Tibial artery (tissue), 4 donors: Measurements from ENCODE around the gene LYPLAL1.

Experiments used
- DNase-seq, 2 donors: peaks; one replicate each; pipeline ENCODE4 v3.0.0-alpha.2; 2019
- H3K27ac ChIP-seq, 2 donors: fragments of 200-600 bp; sonication (generic) in 1 of 2; 1 replicate in 1 of 2; 2 replicates in 1 of 2; pipeline ENCODE4 v1.5.1; 2018 to 2019; ENCODE audit warnings: mild to moderate bottlenecking in 1 of 2
- H3K27me3 ChIP-seq, 2 donors: fragments of 200-600 bp; sonication (generic) in 1 of 2; one replicate each; pipeline versions ENCODE4 v1.5.1 to v1.6.0; 2016 to 2019
- H3K36me3 ChIP-seq, 3 donors: fragments of 200-600 bp; sonication (generic) in 2 of 3; one replicate each; pipeline ENCODE4 v1.5.1; 2016 to 2019; ENCODE audit warnings: mild to moderate bottlenecking in 2 of 3
- H3K4me1 ChIP-seq, 4 donors: fragments of 200-600 bp; sonication (generic) in 2 of 4; 1 replicate in 3 of 4; 2 replicates in 1 of 4; pipeline ENCODE4 v1.5.1; 2016 to 2019
- H3K4me3 ChIP-seq, 2 donors: fragments of 200-600 bp; sonication (generic) in 1 of 2; 1 replicate in 1 of 2; 2 replicates in 1 of 2; pipeline ENCODE4 v1.5.1; 2018 to 2019; ENCODE audit warnings: mild to moderate bottlenecking in 2 of 2
- H3K9me3 ChIP-seq, 3 donors: fragments of 200-600 bp; sonication (generic) in 1 of 3; one replicate each; pipeline ENCODE4 v1.5.1; 2016 to 2019
- CTCF ChIP-seq, 2 experiments: fragments of 200-600 bp in 1 of 2; fragments of 450-650 bp in 1 of 2; IDR thresholded peaks; one replicate each; pipeline ENCODE4 v1.5.1; 2017 to 2019; ENCODE audit warnings: antibody characterized with exemption in 2 of 2, mild to moderate bottlenecking in 1 of 2, moderate library complexity in 1 of 2
- intact Hi-C: fragments of 100-400 bp; cut with DNase I; formaldehyde crosslinking; loops from one replicate; pipeline ENCODE4 v1.15.0; 2023; ENCODE audit warnings: low total_unique reads

The LYPLAL1 gene

GRCh38 chr1:219144658-219145315 is 28.9 kb upstream of the LYPLAL1 start:
- H3K27me3 ChIP-seq: no peaks in the 10 kb centered on the region
- no peak for TF ChIP-seq CTCF (IDR thresholded peaks at IDR 0.05)
- H3K36me3 ChIP-seq: no peaks in the 10 kb centered on the region
- H3K9me3 ChIP-seq: no peaks in the 10 kb centered on the region
- H3K4me3 ChIP-seq: no peak overlapping the region
- no peak for DNase-seq
- intact Hi-C loops: no loop called here
- H3K27ac ChIP-seq: no peak overlapping the region
- no peaks in the 10 kb centered on the region for H3K4me1 ChIP-seq

GRCh38 chr1:219147571-219148019 is 26.1 kb upstream of the LYPLAL1 start:
- H3K9me3 ChIP-seq: no peaks in the 10 kb centered on the region
- no peaks in the 10 kb centered on the region for H3K4me1 ChIP-seq
- DNase-seq: no peak
- no peak overlapping the region for H3K4me3 ChIP-seq
- TF ChIP-seq CTCF (IDR thresholded peaks at IDR 0.05): no peak
- no peaks in the 10 kb centered on the region for H3K36me3 ChIP-seq
- no peak overlapping the region for H3K27ac ChIP-seq
- intact Hi-C loops: no loop called here
- H3K27me3 ChIP-seq: no peaks in the 10 kb centered on the region

GRCh38 chr1:219149009-219149577 is 24.6 kb upstream of the LYPLAL1 start:
- no peak for TF ChIP-seq CTCF (IDR thresholded peaks at IDR 0.05)
- intact Hi-C loops: no loop called here
- no peaks in the 10 kb centered on the region for H3K4me1 ChIP-seq
- H3K27me3 ChIP-seq: no peaks in the 10 kb centered on the region
- H3K27ac ChIP-seq: no peak overlapping the region
- DNase-seq: no peak
- no peak overlapping the region for H3K4me3 ChIP-seq
- no peaks in the 10 kb centered on the region for H3K9me3 ChIP-seq
- no peaks in the 10 kb centered on the region for H3K36me3 ChIP-seq

GRCh38 chr1:219149953-219150352 is 23.7 kb upstream of the LYPLAL1 start:
- Histone ChIP-seq H3K27ac (no peak overlapping the region), H3K9me3 (no peaks in the 10 kb centered on the region)
- intact Hi-C loops: no loop called here

GRCh38 chr1:219150913-219151312 is 22.8 kb upstream of the LYPLAL1 start:
- no peaks in the 10 kb centered on the region for H3K36me3 ChIP-seq
- H3K4me1 ChIP-seq: no peaks in the 10 kb centered on the region
- no peak for TF ChIP-seq CTCF (IDR thresholded peaks at IDR 0.05)
- no peak overlapping the region for H3K4me3 ChIP-seq
- no peaks in the 10 kb centered on the region for H3K9me3 ChIP-seq
- H3K27ac ChIP-seq: no peak overlapping the region
- no peak for DNase-seq
- intact Hi-C loops: no loop called here
- no peaks in the 10 kb centered on the region for H3K27me3 ChIP-seq

More at GRCh38 chr1:219149953-219150352, 23.7 kb upstream of the LYPLAL1 start:
- H3K27me3 ChIP-seq: no peaks in the 10 kb centered on the region
- no peak overlapping the region for H3K4me3 ChIP-seq
- no peak for TF ChIP-seq CTCF (IDR thresholded peaks at IDR 0.05)
- H3K4me1 ChIP-seq: no peaks in the 10 kb centered on the region
- no peaks in the 10 kb centered on the region for H3K36me3 ChIP-seq
- no peak for DNase-seq
